ENCODE data around the gene TIMM50.

Gene TIMM50

DNA sequence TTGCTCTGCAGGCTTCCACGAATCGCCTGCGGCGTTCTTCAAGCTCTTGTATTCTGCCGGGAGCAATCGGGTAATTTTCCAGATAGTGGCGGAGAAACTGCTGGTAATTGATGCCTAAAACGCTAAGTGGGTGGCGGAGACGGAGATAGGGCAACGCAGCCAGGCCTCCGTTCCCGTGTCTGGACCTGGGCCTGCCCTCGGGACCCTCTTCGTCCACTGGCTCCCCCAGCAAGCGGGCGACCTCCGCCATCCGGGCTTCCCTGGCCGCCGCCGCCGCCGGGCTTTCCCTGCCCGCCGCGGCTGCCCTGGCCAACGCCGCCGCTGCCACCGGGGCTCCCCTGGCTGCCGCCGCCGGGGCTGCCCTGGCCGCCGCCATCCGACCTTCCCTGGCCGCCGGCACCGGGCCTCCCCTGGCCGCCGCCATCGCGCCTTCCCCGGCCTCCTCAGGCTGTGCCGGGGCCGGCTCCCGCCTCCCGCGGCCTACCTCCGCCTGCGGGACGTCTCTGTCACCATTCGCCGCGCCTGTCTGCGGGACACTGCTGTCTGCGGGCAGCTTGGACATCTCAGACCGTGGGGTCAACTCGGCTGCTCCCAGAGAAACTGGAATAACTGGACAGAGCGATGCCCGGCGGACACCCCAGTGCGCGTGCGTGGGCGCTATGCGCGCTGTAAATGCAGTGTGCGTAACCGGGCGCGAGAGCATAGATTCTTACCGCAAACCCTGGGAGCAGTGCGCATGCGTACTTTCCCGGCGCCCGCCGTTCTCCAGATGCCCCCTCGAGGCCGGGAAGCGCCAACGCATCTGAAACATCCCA is 59.1 kb downstream of the TIMM50 start, which contains the start of gene EID2:
EID2 (minus strand) TSS at position 644 of the 815 bp plus-strand sequence; CDS start at position 562, 82 bp downstream.
- peak; percentile 87 to 89 for DNase-seq

DNA sequence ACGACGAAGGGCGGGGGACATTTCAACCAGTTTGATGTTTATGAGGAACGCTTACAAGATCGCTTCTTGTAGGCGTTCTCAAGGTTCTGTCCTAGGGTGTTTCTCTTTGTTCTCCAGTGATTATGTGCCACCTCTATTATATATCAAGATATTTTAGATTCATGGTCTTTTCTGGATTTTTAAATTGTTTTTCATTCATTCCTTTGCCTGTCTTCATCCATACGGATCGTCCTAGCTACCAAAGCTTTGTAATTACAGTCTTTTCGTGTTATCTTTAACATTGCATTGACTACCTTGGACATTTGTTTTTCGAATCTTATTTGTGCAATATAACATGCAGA is 59.7 kb downstream of the TIMM50 start:
- DNase-seq: no peak
